Fibroblast of pulmonary artery (primary cell): ENCODE results near the gene USP31.

Source experiments
- DNase-seq: peaks from one replicate; pipeline ENCODE4 v3.0.0-alpha.2; 2010; ENCODE audit warnings: low read depth
- H3K4me3 ChIP-seq: replicated peaks from 2 replicates; pipeline ENCODE4 v1.5.1; 2011; ENCODE audit warnings: low read depth, mild to moderate bottlenecking, control low read depth, low read length, moderate library complexity
- CTCF ChIP-seq: IDR thresholded peaks from 2 replicates; pipeline ENCODE4 v1.5.1; 2011; ENCODE audit warnings: mild to moderate bottlenecking, control low read depth, low read length, inconsistent platforms; ENCODE audit errors: missing control alignments

The USP31 gene

GRCh38 chr16:23134274-23134673, 15.0 kb downstream of the USP31 start:
- DNase-seq = peak; percentile 73
- no peak overlapping the region for H3K4me3 ChIP-seq
- TF ChIP-seq CTCF = no peak

- TF ChIP-seq CTCF = no peak
- DNase-seq = no peak
Observed at GRCh38 chr16:23132775-23133463, 16.3 kb downstream of the USP31 start.

GRCh38 chr16:23131931-23132621, 17.2 kb downstream of the USP31 start:
- peak; percentile 73 for DNase-seq
- peak overlapping the region; percentile 42 for H3K4me3 ChIP-seq
- no peak for TF ChIP-seq CTCF

More at GRCh38 chr16:23132775-23133463, 16.3 kb downstream of the USP31 start:
- peak overlapping the region; percentile 42 for H3K4me3 ChIP-seq

- H3K4me3 ChIP-seq = no peak overlapping the region
- DNase-seq = no peak
- no peak for TF ChIP-seq CTCF
Observed at GRCh38 chr16:23131436-23131835, 17.8 kb downstream of the USP31 start.

- no peak overlapping the region for H3K4me3 ChIP-seq
- DNase-seq = no peak
- no peak for TF ChIP-seq CTCF
Observed at GRCh38 chr16:23131036-23131435, 18.2 kb downstream of the USP31 start.

GRCh38 chr16:23129686-23130085, 19.6 kb downstream of the USP31 start:
- TF ChIP-seq CTCF = no peak
- DNase-seq = no peak
- H3K4me3 ChIP-seq = no peak overlapping the region
